H9 (cell line): ENCODE data around the gene TJP3. TPM values are rescaled to one million over a fixed set of nuclear protein-coding genes. Genes with fewer than 3 reads are reported as not detected.

Source experiments
- DNase-seq: peaks from one replicate; pipeline ENCODE4 v3.0.0-alpha.2; 2017
- H2AFZ ChIP-seq: one replicate; pipeline ENCODE4 v1.6.1; 2013; ENCODE audit warnings: mild to moderate bottlenecking, low read length, control low read depth, moderate library complexity
- H2AK5ac ChIP-seq: 2 replicates; pipeline ENCODE4 v1.6.1; 2013; ENCODE audit warnings: low read length, control low read depth, mixed read lengths; ENCODE audit not compliant: insufficient read length
- H2BK120ac ChIP-seq: one replicate; pipeline ENCODE4 v1.6.1; 2013; ENCODE audit warnings: low read depth, mild to moderate bottlenecking, low read length, control low read depth, inconsistent platforms; ENCODE audit not compliant: poor library complexity, severe bottlenecking
- H2BK12ac ChIP-seq: 2 replicates; pipeline ENCODE4 v1.6.1; 2013; ENCODE audit warnings: low read length, control low read depth, mixed read lengths, low read depth; ENCODE audit not compliant: insufficient read length
- H2BK15ac ChIP-seq: 2 replicates; pipeline ENCODE4 v1.6.1; 2013; ENCODE audit warnings: low read depth, low read length, control low read depth
- H2BK20ac ChIP-seq: one replicate; pipeline ENCODE4 v1.6.1; 2013; ENCODE audit warnings: low read depth, mild to moderate bottlenecking, low read length, control low read depth, inconsistent platforms; ENCODE audit not compliant: poor library complexity, severe bottlenecking
- H2BK5ac ChIP-seq: 2 replicates; pipeline ENCODE4 v1.6.1; 2013; ENCODE audit warnings: low read length, control low read depth, mixed read lengths; ENCODE audit not compliant: insufficient read length
- H3K14ac ChIP-seq: 2 replicates; pipeline ENCODE4 v1.6.1; 2013; ENCODE audit warnings: low read length, control low read depth; ENCODE audit not compliant: insufficient read depth
- H3K18ac ChIP-seq: 2 replicates; pipeline ENCODE4 v1.6.1; 2013; ENCODE audit warnings: low read depth, mild to moderate bottlenecking, mixed read lengths, low read length, control low read depth; ENCODE audit not compliant: insufficient read length
- H3K23ac ChIP-seq: 2 replicates; pipeline ENCODE4 v1.6.1; 2013; ENCODE audit warnings: low read length, control low read depth, mixed read lengths, low read depth; ENCODE audit not compliant: insufficient read length
- H3K23me2 ChIP-seq: 2 replicates; pipeline ENCODE4 v1.6.1; 2013; ENCODE audit warnings: low read depth, mild to moderate bottlenecking, mixed read lengths, low read length, control low read depth; ENCODE audit not compliant: insufficient read length, poor library complexity, severe bottlenecking
- H3K27ac ChIP-seq: 2 replicates; pipeline ENCODE4 v1.5.1; 2013; ENCODE audit warnings: low read length, control low read depth, mixed read lengths, low read depth; ENCODE audit not compliant: insufficient read length
- H3K27me3 ChIP-seq: 2 replicates; pipeline ENCODE4 v1.6.1; 2013; ENCODE audit warnings: low read length, control low read depth, inconsistent platforms; ENCODE audit not compliant: insufficient read depth
- H3K4ac ChIP-seq: 2 replicates; pipeline ENCODE4 v1.6.1; 2013; ENCODE audit warnings: low read depth, mild to moderate bottlenecking, control low read depth, inconsistent platforms, low read length, moderate library complexity
- H3K4me1 ChIP-seq: 2 replicates; pipeline ENCODE4 v1.6.1; 2013; ENCODE audit warnings: low read length, control low read depth, inconsistent platforms; ENCODE audit not compliant: insufficient read depth
- H3K4me2 ChIP-seq: 2 replicates; pipeline ENCODE4 v1.6.1; 2013; ENCODE audit warnings: low read length, control low read depth, mixed read lengths; ENCODE audit not compliant: insufficient read length, insufficient read depth
- H3K56ac ChIP-seq: 2 replicates; pipeline ENCODE4 v1.6.1; 2013; ENCODE audit warnings: low read depth, mild to moderate bottlenecking, mixed read lengths, low read length, control low read depth; ENCODE audit not compliant: insufficient read length
- H3K79me1 ChIP-seq: 2 replicates; pipeline ENCODE4 v1.6.1; 2013; ENCODE audit warnings: low read depth, mild to moderate bottlenecking, moderate library complexity, low read length, control low read depth, inconsistent platforms; ENCODE audit not compliant: insufficient read depth, poor library complexity, severe bottlenecking
- H3K79me2 ChIP-seq: 2 replicates; pipeline ENCODE4 v1.6.1; 2013; ENCODE audit warnings: low read length, control low read depth, inconsistent platforms; ENCODE audit not compliant: insufficient read depth
- H3K9ac ChIP-seq: 2 replicates; pipeline ENCODE4 v1.6.1; 2013; ENCODE audit warnings: low read length, control low read depth, mixed read lengths; ENCODE audit not compliant: insufficient read length; ENCODE audit errors: extremely low read depth
- H3K9me3 ChIP-seq: one replicate; pipeline ENCODE4 v1.6.1; 2013; ENCODE audit warnings: low read depth, low read length, inconsistent platforms; ENCODE audit not compliant: control insufficient read depth
- H3T11ph ChIP-seq: one replicate; pipeline ENCODE4 v1.6.1; 2013; ENCODE audit warnings: mild to moderate bottlenecking, low read length, control low read depth, inconsistent platforms
- H4K20me1 ChIP-seq: one replicate; pipeline ENCODE4 v1.6.1; 2013; ENCODE audit not compliant: control insufficient read depth, insufficient read length, insufficient read depth
- H4K5ac ChIP-seq: 2 replicates; pipeline ENCODE4 v1.6.1; 2013; ENCODE audit warnings: low read depth, mild to moderate bottlenecking, mixed read lengths, low read length, control low read depth; ENCODE audit not compliant: insufficient read length
- H4K8ac ChIP-seq: replicated peaks from 2 replicates; pipeline ENCODE4 v1.6.1; 2013; ENCODE audit warnings: low read length, control low read depth, mixed read lengths, low read depth; ENCODE audit not compliant: insufficient read length
- H4K91ac ChIP-seq: 2 replicates; pipeline ENCODE4 v1.6.1; 2013; ENCODE audit warnings: low read depth, mild to moderate bottlenecking, moderate library complexity, mixed read lengths, low read length, control low read depth; ENCODE audit not compliant: insufficient read length
- H3K27ac Mint-ChIP-seq, 3 experiments: 2 replicates in 2 of 3; 3 replicates in 1 of 3; pipeline ENCODE4 v1.8.0; 2020 to 2021; ENCODE audit warnings: mixed read lengths in 3 of 3, mild to moderate bottlenecking in 1 of 3, moderate library complexity in 1 of 3
- H3K27me3 Mint-ChIP-seq: 2 replicates; pipeline ENCODE4 v1.8.0; 2021; ENCODE audit warnings: low read depth, mild to moderate bottlenecking, moderate library complexity, mixed read lengths
- H3K36me3 Mint-ChIP-seq, 3 experiments: 2 replicates in 2 of 3; 3 replicates in 1 of 3; pipeline ENCODE4 v1.8.0; 2020 to 2021; ENCODE audit warnings: low read depth in 3 of 3, mixed read lengths in 3 of 3; ENCODE audit not compliant: insufficient read depth in 1 of 3
- H3K4me1 Mint-ChIP-seq, 2 experiments: 2 replicates each; pipeline ENCODE4 v1.8.0; 2020; ENCODE audit warnings: mixed read lengths in 2 of 2
- H3K4me3 Mint-ChIP-seq, 2 experiments: 2 replicates in 1 of 2; 3 replicates in 1 of 2; pipeline ENCODE4 v1.8.0; 2020 to 2021; ENCODE audit warnings: mild to moderate bottlenecking in 2 of 2, mixed read lengths in 2 of 2, moderate library complexity in 1 of 2
- H3K9me3 Mint-ChIP-seq, 2 experiments: 2 replicates in 1 of 2; 3 replicates in 1 of 2; pipeline ENCODE4 v1.8.0; 2020; ENCODE audit warnings: mild to moderate bottlenecking in 2 of 2, mixed read lengths in 2 of 2, moderate library complexity in 1 of 2
- WGBS: extraction: QIAGEN DNeasy Blood & Tissue Kit; methylation state at CpG from one replicate; pipeline ENCODE4 v1.1.7; 2013; ENCODE audit warnings: missing lambda C conversion rate, low lambda C conversion rate, mixed read lengths; ENCODE audit not compliant: insufficient read length; ENCODE audit errors: extremely low coverage; 5-methylcytosine and 5-hydroxymethylcytosine counted together
- total RNA-seq: library from RNA; stranded (reverse); gene quantifications from 2 replicates; pipeline ENCODE4 v1.2.1, GENCODE V29; 2021
- TF ChIP-seq, protein P1 (sequence below): fragments of 200-600 bp; sonication (generic); conservative IDR thresholded peaks from 3 replicates; pipeline ENCODE4 v1.8.0; 2021; ENCODE audit warnings: antibody characterized with exemption, mild to moderate bottlenecking

Gene TJP3
- total RNA-seq, 1 experiment from 2014 or later = 27.3 TPM

GRCh38 chr19:3738477-3739220 lies 30.5 kb downstream of the TJP3 start:
- no CpG with 5 or more reads among the region's 32 CpGs for WGBS
- Mint-ChIP-seq H3K27me3 (no peaks in the 10 kb centered on the region; the same call in 1 of the 2 replicates), H3K4me3 (no peak overlapping the region), H3K9me3 (no peaks in the 10 kb centered on the region), H3K36me3 (peaks cover 0 to 31% (median 14%) of the 10 kb centered on the region in 3 experiments; a peak in 5 of 7 replicates), H3K27ac (peak overlapping the region in 1 of 3 experiments; percentile 90; a peak in 1 of 7 replicates), H3K4me1 (no peaks in the 10 kb centered on the region)
- no peak overlapping the region for H3K4me2 ChIP-seq
- H3K56ac ChIP-seq = no peak overlapping the region
- no peaks in the 10 kb centered on the region for H3K23me2 ChIP-seq
- H4K91ac ChIP-seq = no peak overlapping the region
- no peak overlapping the region for H3K23ac ChIP-seq
- H3K9me3 ChIP-seq = no peaks in the 10 kb centered on the region
- no peaks in the 10 kb centered on the region for H3K4me1 ChIP-seq
- H3K9ac ChIP-seq = no peak overlapping the region
- no peak overlapping the region for H3T11ph ChIP-seq
- no peaks in the 10 kb centered on the region for H4K20me1 ChIP-seq
- DNase-seq = no peak
- no peaks in the 10 kb centered on the region for H3K79me1 ChIP-seq
- no peaks in the 10 kb centered on the region for H3K27me3 ChIP-seq
- TF ChIP-seq, protein P1, sequence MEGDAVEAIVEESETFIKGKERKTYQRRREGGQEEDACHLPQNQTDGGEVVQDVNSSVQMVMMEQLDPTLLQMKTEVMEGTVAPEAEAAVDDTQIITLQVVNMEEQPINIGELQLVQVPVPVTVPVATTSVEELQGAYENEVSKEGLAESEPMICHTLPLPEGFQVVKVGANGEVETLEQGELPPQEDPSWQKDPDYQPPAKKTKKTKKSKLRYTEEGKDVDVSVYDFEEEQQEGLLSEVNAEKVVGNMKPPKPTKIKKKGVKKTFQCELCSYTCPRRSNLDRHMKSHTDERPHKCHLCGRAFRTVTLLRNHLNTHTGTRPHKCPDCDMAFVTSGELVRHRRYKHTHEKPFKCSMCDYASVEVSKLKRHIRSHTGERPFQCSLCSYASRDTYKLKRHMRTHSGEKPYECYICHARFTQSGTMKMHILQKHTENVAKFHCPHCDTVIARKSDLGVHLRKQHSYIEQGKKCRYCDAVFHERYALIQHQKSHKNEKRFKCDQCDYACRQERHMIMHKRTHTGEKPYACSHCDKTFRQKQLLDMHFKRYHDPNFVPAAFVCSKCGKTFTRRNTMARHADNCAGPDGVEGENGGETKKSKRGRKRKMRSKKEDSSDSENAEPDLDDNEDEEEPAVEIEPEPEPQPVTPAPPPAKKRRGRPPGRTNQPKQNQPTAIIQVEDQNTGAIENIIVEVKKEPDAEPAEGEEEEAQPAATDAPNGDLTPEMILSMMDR = no peak
- H3K27ac ChIP-seq = no peak overlapping the region
- H2AFZ ChIP-seq = no peak overlapping the region
- no peak overlapping the region for H4K8ac ChIP-seq
- H3K18ac ChIP-seq = no peak overlapping the region
- H2BK15ac ChIP-seq = no peak overlapping the region
- H2BK5ac ChIP-seq = no peak overlapping the region
- H2BK20ac ChIP-seq = no peak overlapping the region
- H3K14ac ChIP-seq = no peak overlapping the region
- no peak overlapping the region for H2AK5ac ChIP-seq
- H3K79me2 ChIP-seq = no peaks in the 10 kb centered on the region
- H4K5ac ChIP-seq = no peak overlapping the region
- H2BK12ac ChIP-seq = no peak overlapping the region
- H3K4ac ChIP-seq = no peak overlapping the region
- no peak overlapping the region for H2BK120ac ChIP-seq
